Retinal pigment epithelial cell (primary cell): Measurements from ENCODE around the gene TRIM37.

Experiments used
- DNase-seq: peaks from one replicate; pipeline ENCODE4 v3.0.0-alpha.2; 2010; ENCODE audit warnings: low read depth
- H3K4me3 ChIP-seq: 2 replicates; pipeline ENCODE4 v1.5.1; 2011; ENCODE audit warnings: mild to moderate bottlenecking, low read length, control low read depth, moderate library complexity
- TF ChIP-seq, protein P1 (sequence below): conservative IDR thresholded peaks from 2 replicates; pipeline ENCODE4 v1.5.1; 2011; ENCODE audit warnings: low read depth, low read length, control low read depth, inconsistent platforms

The TRIM37 gene

DNA sequence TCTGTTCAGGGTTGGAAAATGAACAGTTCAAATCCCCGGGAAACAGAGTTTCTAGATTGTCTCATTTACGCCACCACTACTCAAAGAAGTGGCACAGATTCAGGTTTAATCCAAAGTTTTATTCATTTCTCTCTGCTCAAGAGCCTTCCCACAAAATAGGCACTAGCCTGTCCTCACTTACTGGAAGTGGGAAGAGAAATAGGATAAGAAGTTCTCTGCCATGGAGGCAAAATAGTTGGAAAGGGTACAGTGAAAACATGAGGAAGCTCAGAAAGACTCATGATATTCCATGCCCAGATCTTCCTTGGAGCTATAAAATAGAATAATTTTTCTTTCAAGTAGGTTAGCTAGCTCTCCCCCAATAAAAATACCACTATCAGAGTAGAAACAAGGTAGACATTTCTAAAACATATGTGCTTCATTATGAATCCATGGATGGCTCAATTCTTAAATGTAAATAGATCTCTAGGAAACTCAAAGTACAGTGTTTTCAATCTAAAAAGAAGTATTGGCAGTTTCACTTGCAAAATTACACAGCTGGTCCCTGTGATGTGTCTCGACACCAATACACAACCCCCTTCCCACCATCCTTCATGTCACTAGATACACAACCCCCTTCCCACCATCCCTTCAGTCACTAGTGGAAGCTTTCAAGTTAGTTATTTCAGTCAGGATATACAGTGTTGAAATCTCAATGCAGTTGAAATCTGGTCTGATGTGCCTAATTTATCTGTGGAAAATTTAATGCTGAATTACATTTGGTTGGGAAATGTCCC lies 125.8 kb downstream of the TRIM37 start:
- DNase-seq, result no peak
- TF ChIP-seq, protein P1, sequence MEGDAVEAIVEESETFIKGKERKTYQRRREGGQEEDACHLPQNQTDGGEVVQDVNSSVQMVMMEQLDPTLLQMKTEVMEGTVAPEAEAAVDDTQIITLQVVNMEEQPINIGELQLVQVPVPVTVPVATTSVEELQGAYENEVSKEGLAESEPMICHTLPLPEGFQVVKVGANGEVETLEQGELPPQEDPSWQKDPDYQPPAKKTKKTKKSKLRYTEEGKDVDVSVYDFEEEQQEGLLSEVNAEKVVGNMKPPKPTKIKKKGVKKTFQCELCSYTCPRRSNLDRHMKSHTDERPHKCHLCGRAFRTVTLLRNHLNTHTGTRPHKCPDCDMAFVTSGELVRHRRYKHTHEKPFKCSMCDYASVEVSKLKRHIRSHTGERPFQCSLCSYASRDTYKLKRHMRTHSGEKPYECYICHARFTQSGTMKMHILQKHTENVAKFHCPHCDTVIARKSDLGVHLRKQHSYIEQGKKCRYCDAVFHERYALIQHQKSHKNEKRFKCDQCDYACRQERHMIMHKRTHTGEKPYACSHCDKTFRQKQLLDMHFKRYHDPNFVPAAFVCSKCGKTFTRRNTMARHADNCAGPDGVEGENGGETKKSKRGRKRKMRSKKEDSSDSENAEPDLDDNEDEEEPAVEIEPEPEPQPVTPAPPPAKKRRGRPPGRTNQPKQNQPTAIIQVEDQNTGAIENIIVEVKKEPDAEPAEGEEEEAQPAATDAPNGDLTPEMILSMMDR, result no peak
- H3K4me3 ChIP-seq, result no peak overlapping the region

DNA sequence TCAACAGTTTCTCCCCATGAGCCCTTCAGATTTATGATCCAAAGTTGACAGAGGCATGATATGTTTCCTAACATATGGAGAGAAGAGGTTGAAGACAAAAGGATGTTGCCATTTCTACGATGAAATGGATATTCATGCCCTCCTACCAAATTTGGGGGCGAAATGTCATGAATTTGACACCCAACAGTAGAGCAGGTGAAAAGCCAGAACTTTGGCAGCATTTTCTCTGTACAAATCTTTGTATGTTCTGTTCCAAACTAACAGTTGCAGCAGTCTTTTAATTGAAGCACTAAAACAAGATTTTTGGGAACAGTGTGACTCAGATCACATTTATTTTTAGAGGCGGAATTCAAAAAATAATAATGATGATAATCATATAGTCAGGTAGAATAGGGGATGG lies 130.1 kb downstream of the TRIM37 start:
- H3K4me3 ChIP-seq, result no peak overlapping the region
- TF ChIP-seq, protein P1, result no peak
- no peak for DNase-seq

DNA sequence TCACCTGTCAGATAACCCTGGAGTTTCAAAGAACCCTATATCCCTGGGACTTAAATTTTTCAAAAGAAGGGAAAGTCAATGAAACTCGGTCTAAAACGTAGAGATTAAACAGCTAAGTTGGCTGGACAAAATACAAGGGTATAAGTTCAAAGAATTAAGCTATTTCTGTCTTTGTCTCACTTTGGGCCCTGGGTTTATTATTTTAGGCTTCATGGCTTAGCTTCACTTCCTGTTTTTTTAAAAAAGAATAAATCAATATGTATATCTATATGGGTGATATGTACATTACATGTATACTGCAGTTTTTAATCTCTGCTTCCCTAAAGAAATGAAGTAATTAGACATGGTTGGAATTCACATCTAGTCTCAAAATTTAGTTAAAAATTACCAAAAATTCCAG lies 132.3 kb downstream of the TRIM37 start:
- no peak for DNase-seq
- TF ChIP-seq, protein P1, result no peak
- H3K4me3 ChIP-seq, result no peak overlapping the region

DNA sequence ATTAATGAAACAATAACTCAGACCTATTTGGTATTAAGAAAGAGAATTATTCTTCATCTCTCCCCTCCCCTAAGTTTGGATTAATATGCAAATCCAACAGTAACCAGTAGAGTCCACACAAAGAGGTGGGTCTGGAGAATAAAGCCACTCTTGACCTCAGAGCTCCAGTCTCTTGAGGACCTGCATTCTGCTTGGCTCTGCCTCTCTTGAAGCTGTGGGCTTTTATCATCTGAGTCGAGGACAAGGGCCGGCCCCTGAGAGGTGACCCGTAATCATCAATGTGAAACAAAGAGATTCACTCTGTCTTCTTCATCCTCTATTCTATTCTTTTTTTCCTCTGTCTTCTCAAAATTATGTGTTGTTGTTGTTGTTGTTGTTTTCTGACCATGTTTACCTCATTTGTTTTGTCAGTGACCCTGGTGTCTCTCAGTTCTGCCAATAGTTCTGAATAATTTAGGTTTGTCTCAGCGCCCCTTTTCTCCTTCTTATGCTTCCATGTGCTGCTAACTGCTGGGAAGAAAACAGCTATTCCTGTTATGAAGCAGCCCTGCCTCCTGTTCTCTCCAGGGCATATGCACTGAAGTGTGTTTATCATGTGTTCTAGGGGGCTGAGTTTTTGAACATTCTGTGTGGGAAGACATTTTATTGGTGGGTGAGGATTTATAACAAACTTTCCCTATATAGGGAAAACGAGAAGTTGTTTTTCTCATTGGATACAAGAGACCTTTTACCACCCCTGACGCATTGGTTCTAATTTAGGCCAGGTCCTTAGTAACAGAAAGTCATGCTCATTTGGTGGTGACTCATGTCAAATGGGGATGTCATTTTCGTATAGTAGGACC lies 135.8 kb downstream of the TRIM37 start:
- TF ChIP-seq, protein P1, result no peak

DNA sequence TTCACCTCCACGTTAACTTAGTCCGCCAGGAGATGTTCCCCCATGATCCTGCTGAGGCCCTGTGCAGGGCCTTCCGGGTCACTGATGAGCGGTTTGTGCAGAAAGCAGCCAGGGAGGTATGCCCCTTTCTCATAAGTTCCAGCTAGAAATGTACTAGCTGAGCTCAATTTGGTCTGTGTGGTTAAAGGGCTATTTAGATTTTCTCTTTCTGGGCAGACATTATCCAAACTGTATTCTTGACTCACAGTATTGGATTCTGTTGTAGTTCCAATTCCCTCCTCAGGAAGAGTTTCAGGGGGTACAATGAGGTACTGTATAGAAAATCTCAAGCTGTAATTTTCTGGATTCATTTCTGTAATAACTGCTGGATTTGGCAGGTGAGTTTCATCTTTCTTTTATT lies 137.1 kb downstream of the TRIM37 start:
- no peak for DNase-seq
- no peak overlapping the region for H3K4me3 ChIP-seq
- TF ChIP-seq, protein P1, result no peak

More for the DNA sequence above, 135.8 kb downstream of the TRIM37 start:
- H3K4me3 ChIP-seq, result no peak overlapping the region
- DNase-seq, result no peak

DNA sequence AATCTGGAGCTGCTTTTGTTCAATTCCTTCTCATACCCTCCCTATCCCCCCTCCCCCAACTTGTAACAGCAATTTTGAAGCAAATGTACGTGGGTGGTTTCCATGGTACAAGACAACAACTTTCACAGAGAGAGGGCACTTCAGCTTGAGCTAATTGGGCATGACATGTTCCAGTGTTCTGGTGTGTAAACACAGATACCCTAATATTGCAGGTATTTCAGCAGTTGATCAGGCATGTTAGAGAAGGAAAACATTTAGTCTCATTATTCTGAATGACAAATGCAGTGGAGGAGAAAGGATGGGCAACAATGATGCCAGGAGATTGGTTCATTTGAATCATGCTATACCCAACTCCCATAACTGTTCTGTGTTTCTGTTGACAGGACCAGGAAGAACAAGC lies 137.5 kb downstream of the TRIM37 start:
- TF ChIP-seq, protein P1, result no peak
- DNase-seq, result no peak
- H3K4me3 ChIP-seq, result no peak overlapping the region
